A673 (cell line): Measurements from ENCODE around the gene NTMT2.

ENCODE experiments used
- CTCF ChIP-seq: fragments of 300-800, 200-600 bp; sonication (generic); conservative IDR thresholded peaks from 2 replicates; pipeline ENCODE4 v1.5.1; 2017; ENCODE audit warnings: low read depth, mild to moderate bottlenecking, antibody characterized with exemption, low read length, moderate library complexity, mixed read lengths
- EZH2 ChIP-seq: fragments of 200-600 bp; sonication (generic); IDR thresholded peaks from 2 replicates; pipeline ENCODE4 v1.6.1; 2017; ENCODE audit warnings: borderline replicate concordance, low read depth, mild to moderate bottlenecking, mixed read lengths, antibody characterized with exemption, low read length; ENCODE audit not compliant: poor library complexity, severe bottlenecking

DNA sequence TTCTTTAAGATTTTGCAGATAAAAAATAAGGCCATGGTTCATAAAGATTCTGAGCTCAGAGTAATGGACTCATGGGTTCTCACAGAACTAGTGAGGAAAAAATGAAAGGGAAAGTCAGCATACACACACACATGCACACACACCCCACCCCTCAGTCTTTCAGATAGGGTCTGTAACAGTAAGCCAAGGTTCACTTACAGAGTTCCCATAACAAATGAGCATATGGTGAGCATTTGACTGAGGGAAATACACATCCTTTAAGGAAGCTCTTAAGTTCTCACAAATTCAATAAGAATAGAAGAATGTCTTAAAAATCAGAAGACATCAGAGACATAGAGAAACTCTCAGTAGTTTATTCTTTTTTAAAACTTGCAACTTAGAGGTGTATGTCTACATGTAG is 57.9 kb downstream of the NTMT2 start:
- no peak for TF ChIP-seq CTCF
- TF ChIP-seq EZH2: no peak
